HuH-7.5 (cell line): Measurements from ENCODE around the gene USP24.
"Not testable (repeated sequence)": the region's sequence is repeated elsewhere in the genome, so short reads cannot be mapped to it uniquely, and the experiment has no call there.

ENCODE experiments used
- DNase-seq: peaks from one replicate; pipeline ENCODE4 v3.0.0; 2011; ENCODE audit warnings: low spot score

Gene USP24

GRCh38 chr1:55118651-55119329, 96.4 kb downstream of the USP24 start:
- no peak for DNase-seq

GRCh38 chr1:55117941-55118340, 97.2 kb downstream of the USP24 start:
- DNase-seq: no peak

- not testable (repeated sequence) for DNase-seq
Observed at GRCh38 chr1:55109005-55109404, 106.2 kb downstream of the USP24 start.

GRCh38 chr1:55107101-55107500, 108.1 kb downstream of the USP24 start:
- DNase-seq: no peak

DNA sequence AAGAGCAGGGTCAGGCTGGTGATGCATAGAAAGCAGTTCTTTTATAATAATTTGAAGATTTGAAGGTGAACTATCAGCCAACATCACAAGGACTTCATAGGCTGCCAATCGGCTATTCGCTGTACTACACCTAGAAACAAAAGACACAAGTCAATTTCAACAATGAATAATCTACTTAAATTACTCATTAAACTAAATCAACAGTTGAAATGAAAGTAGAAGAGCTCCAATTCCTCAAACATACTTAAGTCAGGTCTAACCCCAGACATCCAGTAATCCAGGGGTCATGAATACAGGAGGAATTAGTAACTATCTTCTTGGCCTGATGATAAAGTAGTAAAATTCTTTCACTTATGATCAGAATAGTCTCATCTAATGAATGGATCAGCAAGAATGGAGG, 111.3 kb downstream of the USP24 start:
- DNase-seq: no peak

- DNase-seq: no peak
Observed at GRCh38 chr1:55095095-55095494, 120.1 kb downstream of the USP24 start.

GRCh38 chr1:55092475-55092874, 122.7 kb downstream of the USP24 start:
- DNase-seq: no peak

DNA sequence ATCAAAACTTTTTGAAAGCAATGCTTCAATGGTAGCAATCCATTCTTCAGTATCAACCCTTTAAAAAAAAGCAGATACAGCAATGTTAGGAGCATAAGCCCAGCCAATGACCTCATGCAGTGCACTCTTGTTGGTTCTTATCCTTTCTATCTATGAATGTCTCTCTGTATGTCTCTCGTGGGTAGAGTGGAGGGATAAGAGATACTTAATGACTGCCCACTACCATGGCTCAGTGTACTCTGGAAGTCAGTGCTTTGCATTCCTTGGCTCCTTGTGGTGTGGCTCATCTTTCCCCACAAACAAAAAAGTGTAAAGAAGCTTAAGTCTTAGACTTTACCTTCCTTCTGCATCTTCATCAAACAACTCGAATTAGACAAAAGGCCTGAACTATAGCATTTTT, 125.5 kb downstream of the USP24 start:
- DNase-seq: no peak

DNA sequence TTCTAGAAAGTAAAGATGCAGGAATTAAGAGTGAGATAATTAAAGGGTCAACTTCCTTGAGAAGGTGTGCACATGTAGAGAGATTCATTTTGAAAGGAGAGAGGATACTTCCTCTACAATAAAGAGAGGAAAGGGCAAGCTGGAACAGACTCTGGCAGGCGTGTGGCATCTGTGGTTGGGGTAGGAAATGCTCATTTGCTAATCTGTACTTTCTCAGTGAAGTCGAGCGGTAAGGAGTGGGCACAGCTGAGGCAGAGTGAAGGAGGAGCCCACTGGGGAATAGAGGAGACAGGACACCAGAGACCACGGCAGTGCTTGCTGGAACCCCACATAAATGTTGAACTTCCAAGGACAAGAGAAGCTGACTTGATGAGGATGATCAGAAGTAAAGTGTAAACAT, 126.8 kb downstream of the USP24 start:
- no peak for DNase-seq

- no peak for DNase-seq
Observed at GRCh38 chr1:55087439-55087838, 127.7 kb downstream of the USP24 start.

GRCh38 chr1:55084257-55084656, 130.9 kb downstream of the USP24 start:
- no peak for DNase-seq

GRCh38 chr1:55081905-55082296, 133.3 kb downstream of the USP24 start:
- no peak for DNase-seq

GRCh38 chr1:55081188-55081904, 133.8 kb downstream of the USP24 start:
- no peak for DNase-seq

DNA sequence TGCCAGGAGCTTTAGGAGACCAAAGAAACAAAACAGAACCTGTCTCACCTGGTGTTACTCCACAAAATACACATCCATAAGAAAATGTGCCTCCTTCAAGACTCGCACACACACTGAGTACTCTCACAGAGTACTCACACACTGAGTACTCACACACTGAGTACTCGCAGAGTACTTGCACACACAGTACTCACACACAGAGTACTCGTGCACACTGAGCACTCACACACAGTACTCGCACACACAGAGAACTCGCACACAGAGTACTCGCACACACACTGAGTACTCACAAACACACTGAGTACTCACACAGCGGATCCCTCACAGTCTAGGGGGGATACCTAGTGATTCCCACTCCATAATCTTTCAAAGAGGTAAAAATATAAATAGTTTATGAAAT, 135.5 kb downstream of the USP24 start:
- no peak for DNase-seq

DNA sequence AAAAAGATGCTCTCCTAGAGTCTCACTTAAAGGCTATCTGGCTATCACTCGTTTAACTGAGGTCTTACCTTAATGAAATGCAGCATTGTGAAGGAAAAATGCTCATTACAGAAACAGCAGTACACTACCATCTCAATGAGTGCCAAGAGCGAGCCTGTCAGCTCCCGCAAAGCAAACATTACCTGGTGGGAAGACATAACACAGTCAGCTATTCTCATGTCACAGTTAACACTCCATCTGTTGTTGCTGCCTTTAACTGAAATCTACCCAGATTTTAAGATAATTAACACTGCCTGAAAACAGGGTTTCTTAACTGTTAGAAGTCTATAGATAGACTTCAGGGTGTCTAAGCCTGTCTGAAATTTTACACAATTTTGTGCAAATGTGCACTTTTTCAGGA, 136.7 kb downstream of the USP24 start:
- DNase-seq: no peak

GRCh38 chr1:55076356-55076755, 138.8 kb downstream of the USP24 start:
- DNase-seq: no peak

DNA sequence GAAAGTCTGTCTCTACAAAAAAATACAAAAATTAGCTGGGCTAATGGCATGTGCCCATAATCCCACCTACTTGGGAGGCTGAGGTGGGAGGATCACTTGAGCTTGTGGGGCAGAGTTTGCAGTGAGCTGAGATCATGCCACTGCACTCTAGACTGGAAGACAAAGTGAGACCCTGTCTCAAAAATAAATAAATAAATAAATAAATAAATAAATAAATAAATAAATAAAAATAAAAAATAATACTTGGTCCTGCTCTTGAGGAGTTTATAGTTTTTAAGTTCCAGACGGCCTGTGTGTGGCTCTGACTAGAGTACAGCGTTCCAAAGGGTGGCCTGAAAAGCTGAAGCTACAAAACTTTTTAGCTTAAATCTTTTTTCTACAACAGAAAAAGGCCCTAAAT, 140.7 kb downstream of the USP24 start:
- DNase-seq: no peak

GRCh38 chr1:55073187-55073916, 141.8 kb downstream of the USP24 start:
- no peak for DNase-seq

- DNase-seq: no peak
Observed at GRCh38 chr1:55071477-55071876, 143.7 kb downstream of the USP24 start.

- DNase-seq: no peak
Observed at GRCh38 chr1:55070293-55071164, 144.6 kb downstream of the USP24 start.

DNA sequence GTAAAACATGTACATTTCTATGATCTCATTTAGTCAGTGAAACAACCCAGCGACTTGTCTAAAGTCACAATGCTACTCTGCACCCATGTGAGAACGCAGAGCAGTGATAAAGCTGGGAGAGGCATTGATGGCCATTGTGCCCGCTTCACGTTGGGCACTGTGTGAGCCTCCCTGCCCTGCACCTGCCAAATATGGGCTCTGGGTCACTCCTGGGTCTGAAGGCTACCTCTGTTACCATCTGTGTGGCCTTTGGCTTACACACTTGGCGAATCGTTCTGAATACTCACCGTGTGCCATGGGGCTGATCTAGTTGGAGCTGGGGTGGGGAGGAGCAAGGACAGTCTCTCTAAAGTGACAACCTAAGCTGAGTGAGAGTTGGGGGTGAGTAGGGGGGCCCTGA, 145.9 kb downstream of the USP24 start:
- no peak for DNase-seq

DNA sequence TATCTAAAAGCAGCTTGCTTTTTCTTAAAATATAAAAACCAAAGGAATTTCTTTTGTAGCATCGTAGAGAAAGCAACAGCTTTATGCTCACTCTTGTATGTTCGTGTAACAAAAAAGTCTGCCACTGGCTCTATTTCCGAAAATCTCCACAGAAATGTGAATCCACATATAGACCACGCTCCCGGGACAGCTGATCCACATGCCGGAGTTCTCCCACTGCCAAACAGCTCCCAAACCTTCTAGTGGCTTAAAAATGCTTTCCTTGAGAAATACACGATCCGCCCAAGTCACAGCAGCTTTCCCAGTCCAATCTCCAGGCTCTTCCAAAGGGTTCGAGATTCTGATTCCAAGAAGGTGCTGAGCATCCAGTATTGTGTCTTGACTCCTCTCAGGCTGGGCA, 146.5 kb downstream of the USP24 start:
- no peak for DNase-seq
